ENCODE results near the gene GON7.
A peak's percentile ranks its signal among the peaks of the same experiment; 100 is the strongest.
"Not testable (repeated sequence)": the region's sequence is repeated elsewhere in the genome, so short reads cannot be mapped to it uniquely, and the experiment has no call there.

Gene GON7

GRCh38 chr14:93199031-93199430, 7.8 kb downstream of the GON7 start:
- DNase-seq, result no peak

- no peak for DNase-seq
These were observed 11.4 kb downstream of the GON7 start for GRCh38 chr14:93195316-93195999.

GRCh38 chr14:93186956-93187355, 19.9 kb downstream of the GON7 start:
- no peak for DNase-seq

- DNase-seq, result no peak
These were observed 20.4 kb downstream of the GON7 start for GRCh38 chr14:93186466-93186865.

GRCh38 chr14:93185349-93185720, 21.5 kb downstream of the GON7 start:
- DNase-seq, result no peak

- DNase-seq, result peak; percentile 93
These were observed 22.2 kb downstream of the GON7 start, which contains the start of the genes LYSET and MOAP1 for GRCh38 chr14:93184391-93185348. LYSET (plus strand) TSS chr14:93185317; CDS start chr14:93185406, 89 bp downstream. MOAP1 (minus strand) TSS chr14:93184897; CDS start chr14:93184242, 655 bp downstream.

GRCh38 chr14:93183596-93184317, 23.1 kb downstream of the GON7 start:
- no peak for DNase-seq

- DNase-seq, result no peak
These were observed 31.4 kb downstream of the GON7 start for GRCh38 chr14:93175492-93175891.

GRCh38 chr14:93174731-93175130, 32.1 kb downstream of the GON7 start:
- not testable (repeated sequence) for DNase-seq

- no peak for DNase-seq
These were observed 32.9 kb downstream of the GON7 start for GRCh38 chr14:93173943-93174395.

- DNase-seq, result no peak
These were observed 35.5 kb downstream of the GON7 start for GRCh38 chr14:93171376-93171775.

GRCh38 chr14:93170141-93170540, 36.7 kb downstream of the GON7 start:
- DNase-seq, result not testable (repeated sequence)

GRCh38 chr14:93169619-93170018, 37.2 kb downstream of the GON7 start:
- DNase-seq, result not testable (repeated sequence)

- not testable (repeated sequence) for DNase-seq
These were observed 38.3 kb downstream of the GON7 start for GRCh38 chr14:93168610-93169009.

GRCh38 chr14:93165271-93166265, 41.3 kb downstream of the GON7 start:
- not testable (repeated sequence) for DNase-seq

- DNase-seq, result no peak
These were observed 43.3 kb downstream of the GON7 start for GRCh38 chr14:93163564-93163963.

- DNase-seq, result no peak
These were observed 45.4 kb downstream of the GON7 start for GRCh38 chr14:93161411-93161940.

- peak; percentile 35 for DNase-seq
These were observed 46.5 kb downstream of the GON7 start for GRCh38 chr14:93160353-93160801.

- not testable (repeated sequence) for DNase-seq
These were observed 47.1 kb downstream of the GON7 start for GRCh38 chr14:93159625-93160352.

- DNase-seq, result not testable (repeated sequence)
These were observed 48.5 kb downstream of the GON7 start for GRCh38 chr14:93158349-93158748.

Data from COR-L47 (cell line).